Lung (tissue), 12 donors: ENCODE measurements around the gene TMEM132E. TPM values are rescaled to one million over a fixed set of nuclear protein-coding genes. Genes with fewer than 3 reads are reported as not detected.

ENCODE experiments used
- ATAC-seq: fragments of 200-7000 bp; cut with Tn5 transposase; one replicate; pipeline ENCODE4 v1.9.1; 2020; ENCODE audit warnings: moderate number of reproducible peaks; ENCODE audit not compliant: insufficient read depth, low FRiP score
- DNase-seq, 3 donors: peaks; one replicate each; pipeline ENCODE4 v3.0.0-alpha.2; 2013 to 2017
- H3K27ac ChIP-seq, 2 donors: one replicate each; pipeline ENCODE4 v1.5.1; 2013; ENCODE audit warnings: mild to moderate bottlenecking in 2 of 2, moderate library complexity in 2 of 2, control low read depth in 1 of 2, inconsistent platforms in 1 of 2, low read depth in 1 of 2, low read length in 1 of 2
- H3K27me3 ChIP-seq, 3 donors: one replicate each; pipeline ENCODE4 v1.5.1; 2013; ENCODE audit warnings: low read length in 2 of 3; ENCODE audit not compliant: control insufficient read depth in 3 of 3, insufficient read depth in 3 of 3
- H3K36me3 ChIP-seq, 4 donors: one replicate each; pipeline ENCODE4 v1.5.1; 2013; ENCODE audit warnings: low read length in 4 of 4, mild to moderate bottlenecking in 1 of 4, moderate library complexity in 1 of 4; ENCODE audit not compliant: control insufficient read depth in 4 of 4, insufficient read depth in 4 of 4
- H3K4me1 ChIP-seq, 5 donors: one replicate each; pipeline ENCODE4 v1.5.1; 2013; ENCODE audit warnings: low read length in 5 of 5, mild to moderate bottlenecking in 2 of 5, moderate library complexity in 1 of 5; ENCODE audit not compliant: control insufficient read depth in 5 of 5, insufficient read depth in 5 of 5
- H3K4me3 ChIP-seq: one replicate; pipeline ENCODE4 v1.5.1; 2013; ENCODE audit warnings: mild to moderate bottlenecking, control low read depth, moderate library complexity
- H3K9ac ChIP-seq, 2 donors: one replicate each; pipeline ENCODE4 v1.5.1; 2013; ENCODE audit warnings: low read length in 2 of 2, control low read depth in 1 of 2; ENCODE audit not compliant: insufficient read depth in 1 of 2
- H3K9me3 ChIP-seq, 4 donors: one replicate each; pipeline ENCODE4 v1.5.1; 2013; ENCODE audit warnings: low read length in 3 of 4, mild to moderate bottlenecking in 1 of 4, moderate library complexity in 1 of 4; ENCODE audit not compliant: control insufficient read depth in 4 of 4, insufficient read depth in 3 of 4
- CTCF ChIP-seq: IDR thresholded peaks from 2 replicates; pipeline ENCODE4 v1.5.1; 2012; ENCODE audit warnings: mild to moderate bottlenecking; ENCODE audit errors: control extremely low read depth, extremely low read depth
- WGBS, 2 donors: extraction: QIAGEN DNeasy Blood & Tissue Kit; methylation state at CpG; one replicate each; pipeline ENCODE4 v1.1.7; 2013; 5-methylcytosine and 5-hydroxymethylcytosine counted together
- polyA plus RNA-seq, 2 donors: library from polyadenylated mRNA; stranded (reverse); fragments of 200-250 nt; gene quantifications; one replicate each; pipeline ENCODE4 v1.2.1, GENCODE V29; 2013
- total RNA-seq, 2 donors: library from RNA; depleted of rRNA in 1 of 2; stranded (reverse); fragments of >200 nt in 1 of 2; gene quantifications; one replicate each; pipeline ENCODE4 v1.2.1, GENCODE V29; 2014 to 2021
- donor health status: control.
- donor health status: control.
- donor health status: Bipolar disorder and iron deficiency.
- donor health status: healthy.
- donor health status: DM: yes; HTN: yes; CAD: no.

Gene TMEM132E
- total and polyA plus RNA-seq, 4 donors: 0.02 to 0.17 (median 0.07) TPM

- ATAC-seq: no peak
- TF ChIP-seq CTCF: no peak
- Histone ChIP-seq H3K4me3 (no peak overlapping the region), H3K27ac (no peak overlapping the region), H3K36me3 (no peaks in the 10 kb centered on the region), H3K9ac (no peak overlapping the region), H3K4me1 (peaks cover 0 to 3% (median 0%) of the 10 kb centered on the region in 5 donors), H3K27me3 (peaks cover 5 to 19% (median 16%) of the 10 kb centered on the region in 3 donors), H3K9me3 (peaks cover 0 to 2% (median 0%) of the 10 kb centered on the region in 4 donors)
- no peak for DNase-seq
- WGBS, 2 donors: 63 to 67% methylated on average over 6 of the region's 6 CpGs
These were observed 31.1 kb downstream of the TMEM132E start for GRCh38 chr17:34610506-34610905.

- ATAC-seq (no peak), DNase-seq (peak; percentile 51 to 65 (median 58))
- Histone ChIP-seq H3K36me3 (no peaks in the 10 kb centered on the region), H3K27me3 (peaks cover 0 to 14% (median 10%) of the 10 kb centered on the region in 3 donors), H3K9me3 (peaks cover 0 to 2% (median 0%) of the 10 kb centered on the region in 4 donors), H3K4me3 (no peak overlapping the region), H3K4me1 (peaks cover 0 to 12% (median 0%) of the 10 kb centered on the region in 5 donors), H3K9ac (no peak overlapping the region), H3K27ac (no peak overlapping the region)
- WGBS, 2 donors: 48 to 57% methylated on average over 19 of the region's 19 CpGs
- TF ChIP-seq CTCF: no peak
These were observed 34.0 kb downstream of the TMEM132E start for GRCh38 chr17:34613064-34614019.

- DNase-seq: no peak
- Histone ChIP-seq H3K27ac (no peak overlapping the region), H3K9ac (no peak overlapping the region), H3K9me3 (peaks cover 0 to 2% (median 0%) of the 10 kb centered on the region in 4 donors), H3K4me1 (peaks cover 0 to 12% (median 0%) of the 10 kb centered on the region in 5 donors), H3K36me3 (no peaks in the 10 kb centered on the region), H3K4me3 (no peak overlapping the region), H3K27me3 (peaks cover 0 to 6% (median 4%) of the 10 kb centered on the region in 3 donors)
- TF ChIP-seq CTCF: no peak
- 63 to 69% methylated on average over 1 of the region's 1 CpG for WGBS, 2 donors
- no peak for ATAC-seq
These were observed 35.3 kb downstream of the TMEM132E start for GRCh38 chr17:34614698-34615097.
